Ramos (cell line): ENCODE measurements around the gene BNIP2.
"Not testable (repeated sequence)": the region's sequence is repeated elsewhere in the genome, so short reads cannot be mapped to it uniquely, and the experiment has no call there.

Experiments
- in situ Hi-C: fragments of 300-500 bp; cut with MboI; formaldehyde crosslinking; loops from one replicate; pipeline ENCODE4 v1.14.3; 2022; ENCODE audit warnings: low sequenced_read_pairs; ENCODE audit not compliant: unreplicated experiment

BNIP2 gene, protein sequence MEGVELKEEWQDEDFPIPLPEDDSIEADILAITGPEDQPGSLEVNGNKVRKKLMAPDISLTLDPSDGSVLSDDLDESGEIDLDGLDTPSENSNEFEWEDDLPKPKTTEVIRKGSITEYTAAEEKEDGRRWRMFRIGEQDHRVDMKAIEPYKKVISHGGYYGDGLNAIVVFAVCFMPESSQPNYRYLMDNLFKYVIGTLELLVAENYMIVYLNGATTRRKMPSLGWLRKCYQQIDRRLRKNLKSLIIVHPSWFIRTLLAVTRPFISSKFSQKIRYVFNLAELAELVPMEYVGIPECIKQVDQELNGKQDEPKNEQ

DNA sequence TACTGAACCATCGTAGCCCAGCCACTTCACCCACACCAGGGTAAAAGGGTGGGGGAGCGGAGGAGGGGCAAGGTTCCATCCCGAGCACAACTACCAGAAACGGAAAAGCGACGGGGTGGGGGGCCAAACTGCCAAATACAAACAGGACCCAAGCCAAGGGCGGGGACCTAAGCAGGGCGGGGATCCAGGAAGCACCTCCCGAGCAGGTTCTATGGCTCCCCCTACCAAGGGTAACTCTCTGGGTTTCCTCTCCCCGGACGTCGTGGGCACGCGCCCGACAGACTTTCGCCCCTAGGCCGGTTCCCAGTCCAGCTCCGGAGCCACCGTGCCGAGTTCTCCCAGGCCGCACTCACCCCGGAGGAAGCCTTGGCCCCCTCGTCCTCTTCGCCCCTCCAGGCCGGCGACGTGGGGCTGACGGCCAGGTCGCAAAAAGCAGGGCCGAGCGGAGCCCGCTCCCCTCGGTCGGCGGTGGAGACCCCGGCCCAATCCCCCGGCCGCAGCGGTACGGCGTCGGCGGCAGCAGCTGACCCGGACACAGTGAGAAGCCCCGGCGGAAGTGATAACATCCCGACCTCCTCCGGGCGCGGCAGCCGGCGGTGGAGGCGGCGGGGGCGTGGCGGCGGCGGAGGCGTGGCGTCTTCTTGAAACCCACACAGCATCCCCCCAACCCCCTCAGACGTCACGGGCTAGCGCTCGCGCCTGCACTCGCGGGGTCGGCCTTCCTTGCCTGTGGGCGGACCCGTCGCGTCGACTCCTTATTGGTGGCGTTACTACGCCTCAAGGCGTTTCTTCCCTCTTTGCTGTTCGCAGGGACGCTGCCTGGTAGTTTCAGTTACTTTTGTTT, at the start of gene BNIP2:
TSS of gene BNIP2 (minus strand) at position 539 of the 844 bp plus-strand sequence. CDS start 6,863 bp downstream, outside the sequence.
- in situ Hi-C loops, result no loop called here

DNA sequence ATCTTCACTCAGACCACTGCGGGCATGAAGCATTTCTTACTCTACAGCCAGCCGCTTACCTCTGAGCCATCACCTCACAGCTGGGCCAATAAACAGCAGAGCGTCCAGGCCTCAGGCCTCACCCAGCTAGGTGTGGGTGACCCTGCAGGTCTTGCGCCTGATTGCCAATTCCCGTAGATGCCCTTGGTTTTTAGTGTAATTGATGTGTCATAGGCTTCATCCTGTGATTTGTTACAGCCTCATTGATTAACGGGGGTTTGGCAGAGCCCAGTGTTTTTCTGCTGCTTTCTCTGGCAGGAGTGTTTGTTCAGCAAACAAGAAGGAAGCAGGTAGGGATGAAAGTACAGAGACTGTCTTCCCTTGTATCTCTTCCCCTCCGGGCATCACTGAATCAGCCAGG, 49.6 kb upstream of the BNIP2 start:
- in situ Hi-C loops, result no loop called here

DNA sequence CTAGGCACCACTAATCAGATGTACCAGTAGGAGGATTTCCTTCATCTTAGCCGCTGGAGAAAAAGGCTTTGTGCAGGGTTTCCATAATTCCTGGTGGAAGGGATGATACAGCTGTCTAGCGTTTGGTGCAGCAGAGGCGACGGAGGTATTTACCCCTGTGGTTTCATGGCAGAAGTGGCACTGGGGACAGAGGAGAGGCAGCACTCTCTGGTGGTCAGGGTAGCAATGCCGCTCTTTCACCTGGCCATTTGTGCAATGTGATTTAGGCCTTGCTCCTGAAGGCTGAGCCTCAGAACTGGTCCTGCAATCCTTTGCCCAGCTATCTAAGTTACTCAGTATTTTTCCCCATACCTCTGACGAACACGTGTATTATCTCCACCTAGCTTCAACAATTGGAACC, 47.1 kb upstream of the BNIP2 start:
- in situ Hi-C loops, result no loop called here

DNA sequence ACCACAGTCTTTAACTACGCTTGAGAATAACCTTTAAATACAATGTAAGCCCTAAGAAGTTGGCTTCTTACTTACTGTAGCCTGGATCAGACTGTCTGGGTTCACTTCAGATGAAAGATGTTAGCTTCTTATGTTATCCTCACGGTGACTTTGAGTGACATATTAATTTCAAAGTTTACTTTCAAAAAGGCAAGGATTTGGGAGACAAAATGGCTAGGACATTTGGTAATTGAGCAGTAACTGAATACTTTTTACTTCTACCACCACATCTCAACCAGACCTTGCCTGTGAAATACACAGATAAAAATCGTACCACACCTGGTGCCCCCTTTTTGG, 36.0 kb upstream of the BNIP2 start:
- in situ Hi-C loops, result loop anchor here (10.0 kb wide), 1 partner anchor 600 kb away; no protein-coding TSS in a partner anchor

DNA sequence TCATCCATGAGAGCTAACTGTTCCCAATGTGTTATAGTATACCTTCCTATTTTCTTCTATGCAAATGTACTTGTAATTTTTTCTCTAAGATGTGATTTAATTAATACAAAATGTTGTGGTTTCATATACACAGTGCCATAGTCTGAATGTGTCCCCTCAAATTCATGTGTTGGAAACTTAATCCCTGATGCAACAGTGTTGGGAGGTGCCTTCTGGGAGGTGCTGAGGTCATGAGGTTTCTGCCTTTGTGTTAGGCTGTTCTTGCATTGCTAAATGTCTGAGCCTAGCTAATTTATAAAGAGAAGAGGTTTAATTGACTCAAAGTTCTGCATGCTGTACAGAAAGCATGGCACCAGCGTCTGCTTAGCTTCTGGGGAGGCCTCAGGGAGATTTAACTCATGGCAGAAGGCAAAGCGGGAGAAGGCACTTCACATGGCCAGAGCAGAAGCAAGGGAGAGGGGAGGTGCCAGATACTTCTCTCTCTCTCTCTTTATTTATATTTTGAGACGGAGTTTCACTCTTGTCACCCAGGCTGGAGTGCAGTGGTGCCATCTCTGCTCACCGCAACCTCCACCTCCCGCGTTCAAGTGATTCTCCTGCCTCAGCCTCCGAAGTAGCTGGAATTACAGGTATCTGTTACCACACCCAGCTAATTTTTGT, 34.7 kb upstream of the BNIP2 start:
- in situ Hi-C loops, result loop anchor here (10.0 to 25.0 kb wide), 2 partner anchors 601 to 788 kb away; no protein-coding TSS in a partner anchor

DNA sequence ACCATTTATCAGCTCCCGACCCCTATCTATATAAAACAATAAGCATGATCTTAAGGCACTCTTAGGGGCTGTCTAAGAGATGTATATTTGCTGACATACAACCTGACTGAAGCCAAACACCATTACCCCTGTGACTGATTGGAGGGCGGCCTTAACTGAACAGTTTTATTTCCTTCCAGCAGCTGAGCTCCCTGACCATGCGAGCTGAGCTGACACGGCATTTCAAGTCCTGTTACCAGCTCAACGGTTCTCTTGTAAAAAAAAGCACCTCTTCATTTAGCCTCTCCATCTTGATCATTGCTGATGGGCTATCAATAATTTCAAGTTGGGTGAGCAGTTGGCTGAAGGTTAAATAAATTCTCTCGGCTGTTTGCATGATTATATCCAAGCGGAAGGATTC, 33.4 kb upstream of the BNIP2 start:
- in situ Hi-C loops, result loop anchor here (10.0 to 25.0 kb wide), 2 partner anchors 602 to 790 kb away; no protein-coding TSS in a partner anchor

DNA sequence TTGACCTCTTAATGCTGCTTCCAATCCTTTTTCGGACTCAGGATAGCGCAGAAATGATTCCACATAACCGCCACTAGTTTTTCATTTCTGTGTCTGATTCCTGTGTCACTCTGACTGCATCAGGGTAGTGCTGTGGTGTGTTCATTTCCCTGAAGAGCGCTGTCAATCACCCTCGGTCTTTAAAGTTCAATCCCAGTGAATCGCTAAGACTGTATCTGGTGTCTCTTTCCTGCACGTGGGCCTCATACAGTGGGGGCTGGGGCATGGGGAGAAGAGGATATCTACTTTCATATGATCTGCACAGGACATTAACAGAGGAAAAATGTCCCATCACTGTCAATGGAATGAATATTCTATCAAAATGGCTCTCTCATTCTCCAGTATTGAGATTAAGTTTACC, 32.9 kb upstream of the BNIP2 start:
- in situ Hi-C loops, result loop anchor here (10.0 to 25.0 kb wide), 2 partner anchors 603 to 790 kb away; no protein-coding TSS in a partner anchor

DNA sequence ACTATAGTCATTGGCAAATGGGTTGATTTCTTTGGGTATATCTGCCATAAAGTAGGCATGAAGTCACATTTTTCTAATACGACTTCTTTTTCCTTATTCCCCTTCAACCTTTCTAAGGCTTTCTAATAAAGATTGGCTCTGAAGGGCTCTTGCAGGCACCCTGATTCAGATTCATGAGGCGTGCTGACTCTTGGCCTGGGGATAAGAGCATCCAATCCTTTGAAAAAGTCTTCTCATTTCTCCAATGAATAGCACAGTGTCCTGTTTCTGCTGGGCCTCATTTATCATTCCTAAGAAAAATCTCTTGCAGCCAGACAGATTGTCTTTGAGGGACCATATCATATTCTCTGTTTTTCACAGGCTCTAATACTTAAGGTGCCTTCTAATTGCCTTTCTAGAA, 32.3 kb upstream of the BNIP2 start:
- in situ Hi-C loops, result loop anchor here (10.0 to 25.0 kb wide), 2 partner anchors 603 to 791 kb away; no protein-coding TSS in a partner anchor

DNA sequence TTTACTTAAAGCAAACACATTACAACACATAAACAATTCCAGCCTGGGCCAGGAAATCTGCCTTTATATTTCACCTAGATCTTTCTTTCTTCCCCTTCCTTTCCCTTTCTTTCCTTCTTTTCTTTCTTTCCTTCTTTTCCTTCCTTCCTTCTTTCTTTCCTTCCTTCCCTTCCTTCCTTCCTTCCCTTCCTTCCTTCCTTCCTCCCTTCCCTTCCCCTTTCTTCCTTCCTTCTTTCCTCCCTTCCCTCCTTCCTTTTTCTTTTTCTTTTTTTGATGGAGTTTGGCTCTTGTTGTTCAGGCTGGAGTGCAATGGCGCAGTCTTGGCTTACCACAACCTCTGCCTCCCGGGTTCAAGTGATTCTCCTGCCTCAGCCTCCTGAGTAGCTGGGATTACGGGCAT, 24.1 kb upstream of the BNIP2 start:
- in situ Hi-C loops, result loop anchor here (25.0 kb wide), 1 partner anchor 799 kb away; no protein-coding TSS in a partner anchor

DNA sequence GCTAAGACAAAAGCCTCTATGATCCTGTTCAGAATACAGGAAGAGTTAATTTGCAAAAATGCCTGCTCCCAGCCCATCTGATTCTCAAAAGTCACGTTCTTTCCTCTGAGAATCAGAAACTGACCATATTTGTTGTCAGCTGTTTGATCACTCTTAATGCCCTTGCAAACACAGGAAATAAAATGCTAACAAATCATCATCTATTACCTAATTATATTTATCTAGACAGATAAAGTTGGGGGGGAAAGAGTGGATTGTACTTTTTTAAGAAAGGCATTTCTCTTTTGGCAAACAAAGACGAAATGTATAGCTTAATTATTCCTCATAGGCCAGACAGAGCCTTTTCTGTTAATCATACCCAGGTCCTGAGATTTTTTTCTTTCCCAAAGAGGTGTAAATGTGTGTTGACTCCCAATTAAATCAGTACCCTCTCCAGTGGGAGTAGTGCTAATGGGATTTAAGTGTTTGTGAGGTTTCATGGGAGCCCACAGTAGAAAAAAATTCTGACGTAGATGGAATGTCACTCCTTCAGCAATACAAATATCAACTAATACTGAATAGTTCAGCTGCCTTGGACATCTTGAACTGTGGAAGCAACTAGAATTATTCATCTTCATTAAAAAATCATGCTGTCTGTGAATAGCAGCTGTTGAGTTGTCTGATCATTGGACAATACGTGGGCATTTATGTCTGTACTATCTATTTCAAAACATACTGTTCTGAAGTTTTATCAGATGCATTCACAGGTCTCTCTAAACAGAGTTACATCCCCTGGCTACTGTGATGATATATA, 22.5 kb upstream of the BNIP2 start:
- in situ Hi-C loops, result loop anchor here (25.0 kb wide), 1 partner anchor 801 kb away; no protein-coding TSS in a partner anchor

DNA sequence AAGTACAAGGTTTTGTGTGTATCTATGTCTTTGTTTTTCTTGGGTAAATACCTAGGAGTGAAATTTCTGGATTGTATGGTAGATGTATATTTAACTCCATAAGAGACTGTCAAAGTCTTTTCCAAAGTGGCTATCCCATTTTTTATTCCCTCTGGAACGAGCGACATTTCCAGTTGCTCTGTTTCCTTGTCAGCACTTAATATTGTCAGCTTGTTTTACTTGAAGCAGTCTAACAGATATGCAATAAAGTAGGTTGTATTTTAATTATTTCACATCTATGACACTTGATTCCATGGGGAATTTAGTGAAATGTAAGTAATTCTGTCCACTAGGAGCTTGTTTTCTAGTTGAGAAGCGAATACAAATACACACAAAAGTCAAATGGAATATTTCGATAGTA, 18.5 kb upstream of the BNIP2 start:
- in situ Hi-C loops, result loop anchor here (25.0 kb wide), 1 partner anchor 805 kb away; no protein-coding TSS in a partner anchor

DNA sequence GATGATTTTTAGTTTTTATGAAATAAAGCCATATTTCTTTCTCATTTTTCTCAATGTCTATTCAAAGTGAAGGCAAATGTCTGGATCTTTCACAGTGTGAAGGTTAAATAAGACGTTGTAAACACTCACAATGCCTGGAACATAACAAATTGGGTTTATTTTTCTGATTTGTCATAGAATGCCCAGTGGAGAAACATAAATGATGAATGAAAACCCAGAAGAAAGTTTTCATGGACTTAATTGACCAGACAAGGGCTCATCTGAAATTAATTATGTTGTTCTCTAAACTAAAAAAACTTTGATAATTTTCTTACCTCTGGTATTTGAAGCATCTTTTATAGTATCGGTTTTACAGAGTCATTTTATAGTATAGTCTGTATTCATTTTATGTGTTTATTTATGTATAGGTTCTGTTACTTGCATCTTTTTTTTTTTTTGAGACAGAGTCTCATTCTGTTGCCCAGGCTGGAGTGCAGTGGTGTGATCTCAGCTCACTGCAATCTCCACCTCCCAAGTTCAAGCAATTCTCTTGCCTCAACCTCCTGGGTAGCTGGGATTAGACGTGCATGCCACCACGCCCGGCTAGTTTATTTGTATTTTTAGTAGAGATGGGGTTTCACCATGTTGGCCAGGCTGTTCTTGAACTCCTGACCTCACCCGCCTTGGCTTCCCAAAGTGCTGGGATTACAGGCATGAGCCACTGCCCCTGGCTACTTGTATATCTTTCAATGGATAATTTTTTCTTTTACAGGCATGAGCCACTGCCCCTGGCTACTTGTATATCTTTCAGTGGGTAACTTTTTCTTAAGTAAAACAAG, 15.1 kb upstream of the BNIP2 start:
- in situ Hi-C loops, result loop anchor here (25.0 kb wide), 1 partner anchor 808 kb away; no protein-coding TSS in a partner anchor

DNA sequence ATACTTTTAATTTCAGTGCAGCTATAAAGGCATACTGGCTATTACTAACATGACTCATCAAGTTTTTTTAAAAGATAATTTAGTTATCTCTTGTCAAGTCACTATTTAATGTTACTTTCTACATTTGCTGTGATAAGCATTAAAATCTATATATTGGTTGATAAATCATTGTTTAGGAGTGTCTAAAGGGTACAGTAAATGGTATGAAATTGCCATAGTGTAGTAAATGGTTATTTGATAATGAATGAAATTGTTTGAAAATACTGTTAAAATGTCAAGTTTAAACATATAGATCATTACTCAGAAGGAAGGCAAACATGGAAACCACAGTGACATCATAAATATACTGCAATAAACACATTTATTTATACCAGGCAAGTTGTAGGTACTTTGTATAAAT, 13.2 kb upstream of the BNIP2 start:
- in situ Hi-C loops, result loop anchor here (25.0 kb wide), 1 partner anchor 810 kb away; no protein-coding TSS in a partner anchor

DNA sequence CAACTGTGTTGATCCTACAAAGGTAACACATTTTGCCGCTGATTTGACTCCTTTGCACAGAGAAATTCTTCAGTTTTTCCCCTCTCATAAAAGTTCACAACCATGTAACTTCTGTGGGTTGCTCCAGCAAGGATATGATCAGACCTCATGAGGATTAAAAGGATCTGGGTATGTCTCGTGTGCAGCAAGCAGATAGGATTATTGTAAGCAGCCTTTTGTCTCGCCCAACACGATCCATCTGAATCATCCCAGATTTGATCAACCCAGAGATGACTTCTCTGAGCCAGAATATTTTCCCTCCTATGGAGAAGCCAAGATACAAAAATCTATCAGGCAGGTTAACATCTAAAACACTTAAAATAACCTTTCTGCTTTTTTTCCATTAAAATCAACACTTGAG, 12.8 kb upstream of the BNIP2 start:
- in situ Hi-C loops, result loop anchor here (25.0 kb wide), 1 partner anchor 810 kb away; no protein-coding TSS in a partner anchor

DNA sequence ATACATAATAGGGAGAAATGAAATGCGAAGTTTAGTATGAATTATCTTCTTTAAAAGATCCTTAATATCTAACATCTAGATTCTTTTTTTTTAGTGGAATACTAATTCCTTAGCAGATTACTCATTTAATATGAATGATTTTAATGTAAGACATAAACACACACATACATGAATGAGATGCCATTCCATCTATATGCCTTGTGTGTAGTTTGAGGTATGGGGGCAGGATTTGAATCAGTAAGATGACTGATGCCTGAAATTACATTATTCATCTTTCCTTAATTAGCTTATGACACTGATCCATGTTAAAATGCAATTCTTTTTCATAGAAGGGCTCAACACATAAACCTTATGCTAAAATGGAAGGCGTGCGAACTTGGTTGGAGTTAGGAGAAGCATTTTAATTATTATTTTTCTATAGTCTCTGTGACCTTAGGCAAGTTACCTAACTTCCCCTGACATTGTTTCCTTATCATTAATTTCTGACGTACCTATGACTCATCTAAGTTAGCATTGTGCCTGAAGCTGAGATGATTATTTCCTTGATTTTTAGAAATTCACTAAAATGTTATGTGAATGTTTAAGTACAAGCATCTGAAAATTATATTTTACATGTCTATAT, 10.8 kb upstream of the BNIP2 start:
- in situ Hi-C loops, result loop anchor here (25.0 kb wide), 1 partner anchor 812 kb away; no protein-coding TSS in a partner anchor

DNA sequence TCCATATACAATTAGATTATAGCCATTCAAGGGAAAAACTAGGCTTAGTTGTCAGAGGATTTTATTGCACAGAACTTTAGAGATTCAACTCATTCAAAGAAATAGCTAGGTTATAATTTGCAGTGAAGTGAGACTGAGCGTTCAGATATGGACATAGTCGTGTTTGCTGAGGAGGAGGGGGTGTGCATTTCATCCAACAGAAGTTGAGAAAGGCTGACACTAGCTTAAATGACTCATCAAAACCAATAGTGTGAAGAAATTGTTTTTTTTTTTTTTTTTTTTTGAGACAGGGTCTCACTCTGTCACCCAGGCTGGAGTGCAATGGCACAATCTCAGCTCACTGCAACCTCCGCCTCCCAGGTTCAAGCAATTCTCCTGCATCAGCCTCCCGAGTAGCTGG, 8.9 kb upstream of the BNIP2 start:
- in situ Hi-C loops, result not testable (repeated sequence)

DNA sequence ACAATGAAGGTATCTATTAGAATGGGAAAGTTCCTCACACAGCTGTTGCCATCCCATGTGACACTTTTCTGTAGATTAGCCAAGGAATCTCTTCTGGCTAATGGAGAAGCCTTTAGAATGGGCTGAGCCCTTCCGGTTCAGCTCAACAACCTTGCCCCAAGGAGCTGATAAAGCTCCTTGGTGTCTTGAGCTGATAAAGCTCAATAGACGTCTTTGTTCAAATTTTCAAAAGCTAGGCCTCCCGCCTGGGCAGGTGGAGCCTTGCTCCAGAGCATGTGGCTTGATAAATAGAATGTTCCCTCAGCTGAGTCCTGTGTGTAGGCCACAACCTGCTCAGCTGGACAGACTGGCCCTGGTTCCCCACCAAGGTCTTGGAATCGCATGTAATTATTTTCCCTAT, 7.2 kb upstream of the BNIP2 start:
- in situ Hi-C loops, result no loop called here

DNA sequence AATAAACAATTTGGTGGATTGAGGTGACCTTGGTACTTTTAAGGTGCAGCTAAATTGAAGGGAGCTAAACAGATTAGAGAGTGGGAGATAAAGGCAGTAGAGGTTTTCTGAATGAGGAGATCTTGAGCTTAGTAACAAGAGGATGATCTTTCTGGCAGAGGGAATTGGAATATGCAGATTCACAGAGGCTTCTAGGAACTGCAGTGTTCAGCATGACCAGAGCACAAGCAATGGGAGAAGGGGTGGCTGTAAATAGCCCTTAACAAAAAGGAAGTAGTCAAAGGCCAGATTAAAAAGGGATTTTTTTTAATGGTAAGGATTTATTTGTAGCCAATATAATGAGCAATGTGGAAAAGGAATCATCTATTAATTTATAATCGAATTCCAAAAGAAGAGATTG, 5.7 kb upstream of the BNIP2 start:
- in situ Hi-C loops, result no loop called here
